ENCODE results near the gene TTC23.

DNA sequence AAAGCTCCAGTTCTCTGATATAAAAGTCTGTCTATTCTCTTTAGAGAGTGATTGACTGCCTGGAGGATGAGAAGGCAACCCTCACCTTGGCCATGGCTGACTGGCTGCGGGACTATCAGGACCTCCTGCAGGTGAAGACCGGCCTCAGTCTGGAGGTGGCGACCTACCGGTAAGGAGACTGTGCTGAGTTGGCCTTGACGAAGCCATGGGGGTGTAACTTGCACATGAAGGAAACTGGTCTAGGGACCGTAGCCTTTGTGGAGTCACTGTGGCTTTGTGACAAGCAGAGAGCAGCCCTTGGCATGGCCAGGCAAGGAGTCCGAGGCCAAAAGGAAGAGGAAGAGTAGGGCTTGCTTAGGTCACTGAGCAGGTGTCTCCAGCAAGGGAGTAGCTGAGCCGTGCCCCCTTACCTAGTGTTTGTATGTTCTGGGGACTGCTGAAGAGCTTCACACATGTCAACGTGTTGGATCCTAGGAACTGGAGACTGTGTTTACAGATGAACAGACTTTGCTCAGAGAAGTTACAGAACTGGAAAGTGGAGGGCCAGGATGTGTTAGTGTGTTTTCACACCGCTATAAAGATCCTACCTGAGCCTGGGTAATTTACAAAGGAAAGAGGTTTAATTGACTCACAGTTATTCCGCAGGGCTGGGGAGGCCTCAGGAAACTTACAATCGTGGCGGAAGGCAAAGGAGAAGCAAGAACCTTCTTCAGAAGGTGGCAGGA, 135.7 kb downstream of the TTC23 start:
- TF ChIP-seq, protein P1, sequence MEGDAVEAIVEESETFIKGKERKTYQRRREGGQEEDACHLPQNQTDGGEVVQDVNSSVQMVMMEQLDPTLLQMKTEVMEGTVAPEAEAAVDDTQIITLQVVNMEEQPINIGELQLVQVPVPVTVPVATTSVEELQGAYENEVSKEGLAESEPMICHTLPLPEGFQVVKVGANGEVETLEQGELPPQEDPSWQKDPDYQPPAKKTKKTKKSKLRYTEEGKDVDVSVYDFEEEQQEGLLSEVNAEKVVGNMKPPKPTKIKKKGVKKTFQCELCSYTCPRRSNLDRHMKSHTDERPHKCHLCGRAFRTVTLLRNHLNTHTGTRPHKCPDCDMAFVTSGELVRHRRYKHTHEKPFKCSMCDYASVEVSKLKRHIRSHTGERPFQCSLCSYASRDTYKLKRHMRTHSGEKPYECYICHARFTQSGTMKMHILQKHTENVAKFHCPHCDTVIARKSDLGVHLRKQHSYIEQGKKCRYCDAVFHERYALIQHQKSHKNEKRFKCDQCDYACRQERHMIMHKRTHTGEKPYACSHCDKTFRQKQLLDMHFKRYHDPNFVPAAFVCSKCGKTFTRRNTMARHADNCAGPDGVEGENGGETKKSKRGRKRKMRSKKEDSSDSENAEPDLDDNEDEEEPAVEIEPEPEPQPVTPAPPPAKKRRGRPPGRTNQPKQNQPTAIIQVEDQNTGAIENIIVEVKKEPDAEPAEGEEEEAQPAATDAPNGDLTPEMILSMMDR (optimal IDR thresholded peaks at IDR 0.05 in 1 of 3, IDR thresholded peaks at IDR 0.05 in 1 of 3, conservative IDR thresholded peaks at IDR 0.05 in 1 of 3; ENCODE audit: extremely low read depth in 1 of 3, insufficient read depth in 2 of 3, low read length in 3 of 3) = no peak
- no peak for TF ChIP-seq EZH2 (IDR thresholded peaks at IDR 0.05; ENCODE audit: low read length)
